ENCODE data around the gene TCF23. TPM values are rescaled to one million over a fixed set of nuclear protein-coding genes. Genes with fewer than 3 reads are reported as not detected.
A peak's percentile ranks its signal among the peaks of the same experiment; 100 is the strongest.

The TCF23 gene
- total RNA-seq, 2 donors from 2014 or later, result 0.07 TPM; not detected in 1

- ATAC-seq, result peak; percentile 86 to 87
- peaks cover 0 to 6% of the 10 kb centered on the region in 2 donors for H3K36me3 Mint-ChIP-seq
- peak within 1 kb of the TSS; percentile 30 to 51 for H3K27ac Mint-ChIP-seq
- H3K9me3 Mint-ChIP-seq, result no peaks in the 10 kb centered on the region
- DNase-seq (ENCODE audit: low spot score in 2 of 2), result peak in 1 of 2 donors; percentile 67
Measured at GRCh38 chr2:27123302-27124150, 25.3 kb upstream of the TCF23 start, which contains the start of gene ABHD1. Gene ABHD1 (plus strand): TSS chr2:27123815. CDS start chr2:27123949, 134 bp downstream.

GRCh38 chr2:27125104-27125503, 23.7 kb upstream of the TCF23 start:
- Mint-ChIP-seq H3K36me3 (no peaks in the 10 kb centered on the region), H3K9me3 (no peaks in the 10 kb centered on the region), H3K27ac (no peak overlapping the region)
- DNase-seq (ENCODE audit: low spot score in 2 of 2) (no peak), ATAC-seq (no peak)

GRCh38 chr2:27126252-27126710, 22.5 kb upstream of the TCF23 start:
- ATAC-seq, result no peak
- no peaks in the 10 kb centered on the region for H3K9me3 Mint-ChIP-seq
- DNase-seq (ENCODE audit: low spot score in 2 of 2), result no peak
- H3K36me3 Mint-ChIP-seq, result no peaks in the 10 kb centered on the region
- H3K27ac Mint-ChIP-seq, result no peak overlapping the region

DNA sequence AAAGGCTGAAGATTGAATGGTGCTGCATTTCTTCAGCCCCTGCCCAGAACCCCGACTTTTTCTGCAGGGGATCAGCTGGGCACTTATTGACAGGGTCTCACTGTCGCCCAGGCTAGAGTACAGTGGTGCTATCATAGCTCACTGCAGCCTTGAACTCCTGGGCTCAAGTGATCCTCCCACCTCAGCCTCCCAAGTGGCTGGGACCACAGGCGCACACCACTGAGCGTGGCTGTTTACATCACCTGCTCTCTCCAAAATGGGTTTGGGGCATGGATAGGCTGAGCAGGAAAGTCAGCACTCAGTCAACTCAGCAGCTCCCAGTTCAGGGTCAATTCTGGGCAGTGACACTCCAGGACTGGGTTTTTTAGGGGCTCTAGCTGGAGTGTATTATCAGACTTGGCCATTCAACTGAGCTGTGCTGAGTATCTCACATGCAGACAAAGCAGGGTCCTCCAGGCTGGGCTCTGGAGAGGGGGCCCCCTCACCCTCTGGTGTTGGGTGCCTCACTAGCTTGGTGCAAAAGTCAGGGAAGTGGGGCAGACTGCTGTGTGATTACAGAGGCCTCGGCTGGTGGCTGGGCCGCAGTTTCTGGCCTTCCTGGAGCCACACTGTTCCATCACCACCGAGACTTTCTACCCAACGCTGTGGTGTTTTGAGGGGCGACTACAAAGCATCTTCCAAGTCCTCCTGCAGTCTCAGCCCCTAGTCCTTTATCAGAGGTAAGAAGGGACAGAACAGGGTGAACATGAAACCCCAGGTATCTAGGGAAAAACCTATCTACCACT, 20.7 kb upstream of the TCF23 start:
- Mint-ChIP-seq H3K36me3 (peaks cover 1 to 2% of the 10 kb centered on the region in 2 donors), H3K9me3 (no peaks in the 10 kb centered on the region), H3K27ac (no peak overlapping the region)
- no peak for ATAC-seq
- DNase-seq (ENCODE audit: low spot score in 2 of 2), result no peak

GRCh38 chr2:27128668-27129571, 19.9 kb upstream of the TCF23 start:
- ATAC-seq, result no peak
- peak overlapping the region in 1 of 2 donors; percentile 48 for H3K27ac Mint-ChIP-seq

GRCh38 chr2:27130396-27130795, 18.4 kb upstream of the TCF23 start:
- DNase-seq (ENCODE audit: low spot score in 2 of 2), result no peak
- Mint-ChIP-seq H3K27ac (no peak overlapping the region), H3K36me3 (peaks cover 14 to 16% of the 10 kb centered on the region in 2 donors), H3K9me3 (no peaks in the 10 kb centered on the region)
- no peak for ATAC-seq

More at GRCh38 chr2:27128668-27129571, 19.9 kb upstream of the TCF23 start:
- DNase-seq (ENCODE audit: low spot score in 2 of 2), result no peak
- peaks cover 8 to 10% of the 10 kb centered on the region in 2 donors for H3K36me3 Mint-ChIP-seq
- no peaks in the 10 kb centered on the region for H3K9me3 Mint-ChIP-seq

GRCh38 chr2:27131429-27131828, 17.4 kb upstream of the TCF23 start:
- ATAC-seq, result no peak
- peaks cover 14 to 16% of the 10 kb centered on the region in 2 donors for H3K36me3 Mint-ChIP-seq
- no peak for DNase-seq (ENCODE audit: low spot score in 2 of 2)
- no peaks in the 10 kb centered on the region for H3K9me3 Mint-ChIP-seq
- peak overlapping the region; percentile 16 to 78 for H3K27ac Mint-ChIP-seq

DNA sequence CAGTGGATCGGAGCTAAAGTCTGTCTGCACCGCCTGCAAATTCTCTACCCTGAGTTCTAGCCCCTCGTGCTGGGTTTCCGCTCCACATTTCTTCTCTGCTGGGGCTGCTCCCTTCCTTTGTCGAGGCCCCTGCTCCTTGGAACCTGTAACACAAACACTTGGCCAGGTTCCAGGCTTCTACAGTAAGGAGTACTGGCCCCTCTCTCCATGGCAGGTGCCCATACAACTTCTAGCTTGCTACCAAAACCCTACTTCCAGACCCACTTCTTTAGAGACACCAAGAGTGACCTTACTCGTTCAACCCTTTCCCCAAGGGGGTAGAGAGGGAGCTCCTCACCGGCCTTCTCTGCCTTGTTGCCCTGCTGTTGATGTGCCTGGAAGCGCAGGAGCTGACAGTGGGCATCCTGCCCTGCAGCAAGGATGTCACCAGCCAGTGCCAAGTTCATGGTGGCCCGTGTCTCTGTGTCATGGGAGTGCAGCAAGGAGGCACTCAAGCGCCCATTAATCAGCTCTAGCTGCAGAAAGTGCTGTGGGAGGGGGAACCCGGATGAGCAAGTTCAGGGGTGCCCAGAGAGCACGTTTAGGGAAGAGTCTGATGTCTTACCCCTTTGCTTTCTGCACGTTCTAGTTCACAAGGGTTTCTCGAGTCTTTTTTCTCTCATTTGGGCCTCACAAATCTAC, 15.5 kb upstream of the TCF23 start:
- Mint-ChIP-seq H3K9me3 (no peaks in the 10 kb centered on the region), H3K36me3 (peaks cover 14 to 16% of the 10 kb centered on the region in 2 donors), H3K27ac (peak overlapping the region; percentile 91)
- no peak for ATAC-seq
- DNase-seq (ENCODE audit: low spot score in 2 of 2), result peak in 1 of 2 donors; percentile 30

DNA sequence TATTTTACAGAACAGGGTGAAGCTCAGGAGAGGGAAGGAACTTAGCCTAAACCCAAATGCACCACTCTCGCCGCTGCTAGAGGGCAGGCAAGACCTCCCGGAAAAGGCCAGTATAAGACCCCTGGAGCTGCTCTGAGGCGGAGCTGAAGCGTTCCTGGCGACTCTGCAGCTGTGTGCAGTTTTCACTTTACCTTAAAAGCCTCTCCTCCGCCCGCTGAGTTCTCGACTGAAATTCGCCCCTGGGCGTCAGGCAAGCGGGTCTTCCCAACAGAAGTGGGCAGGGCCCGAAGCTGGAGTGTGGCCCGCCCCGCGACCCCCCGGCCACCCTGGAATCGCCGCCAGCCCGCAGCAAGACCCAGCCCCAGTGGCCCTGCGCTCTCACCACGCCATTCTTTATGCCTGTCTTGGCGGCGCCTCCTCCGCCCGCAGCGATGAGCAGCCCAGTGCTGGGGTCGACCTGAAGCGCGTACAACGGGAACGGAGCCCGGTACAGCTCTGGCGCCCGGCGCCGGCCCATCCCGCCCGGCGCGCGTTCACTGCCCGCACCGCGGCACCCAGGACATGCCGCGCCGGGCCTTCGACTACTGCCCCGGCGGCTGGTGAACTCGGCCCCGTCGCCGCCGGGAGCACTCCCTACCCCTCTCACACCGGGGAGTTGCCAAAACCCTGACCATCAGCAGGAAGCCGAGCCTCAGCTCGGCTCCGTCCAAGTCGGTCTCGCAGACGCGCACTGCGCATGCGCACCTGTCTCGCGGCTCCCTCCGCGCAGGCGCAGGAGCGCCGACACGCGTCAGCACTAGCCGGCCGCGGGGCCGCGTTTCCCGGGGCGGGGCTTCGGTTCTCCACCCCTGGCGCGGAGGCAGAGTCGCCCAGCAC, 14.7 kb upstream of the TCF23 start, which contains the start of gene PREB:
Gene PREB, minus strand, starts transcription at position 732 of the 876 bp plus-strand sequence. Its CDS starts 215 bp downstream, at position 517.
- H3K9me3 Mint-ChIP-seq, result no peaks in the 10 kb centered on the region
- peaks cover 14 to 16% of the 10 kb centered on the region in 2 donors for H3K36me3 Mint-ChIP-seq
- H3K27ac Mint-ChIP-seq, result peak within 1 kb of the TSS; percentile 91 to 98
- peak; percentile 96 to 97 for ATAC-seq
- peak; percentile 99 to 100 for DNase-seq (ENCODE audit: low spot score in 2 of 2)

GRCh38 chr2:27134781-27135477, 13.9 kb upstream of the TCF23 start:
- H3K36me3 Mint-ChIP-seq, result peaks cover 14 to 16% of the 10 kb centered on the region in 2 donors
- ATAC-seq, result no peak
- no peaks in the 10 kb centered on the region for H3K9me3 Mint-ChIP-seq
- peak overlapping the region; percentile 82 to 91 for H3K27ac Mint-ChIP-seq
- no peak for DNase-seq (ENCODE audit: low spot score in 2 of 2)

DNA sequence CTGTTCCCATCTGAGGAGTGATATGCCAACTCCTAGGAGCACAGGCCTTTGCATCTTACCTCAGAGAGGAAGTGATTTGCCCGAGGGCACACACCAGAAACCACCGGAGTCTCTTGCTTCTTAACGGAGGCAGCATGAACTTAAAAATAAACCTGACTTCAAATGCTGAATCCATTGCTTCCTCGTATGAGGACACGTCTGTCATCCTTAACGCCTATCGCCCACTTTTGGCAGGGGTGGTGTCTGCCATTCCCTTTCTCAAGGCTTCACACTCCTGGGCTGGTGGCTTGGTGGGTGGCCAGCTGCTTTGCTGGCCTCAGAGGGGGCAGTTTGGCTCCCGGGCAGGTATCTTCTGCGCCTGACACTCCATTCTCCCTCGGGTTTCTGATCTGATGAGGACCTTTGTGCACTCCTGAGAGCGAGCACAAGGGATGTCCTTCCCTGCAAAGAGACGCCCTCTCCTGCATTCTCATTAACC, 13.3 kb upstream of the TCF23 start:
- no peaks in the 10 kb centered on the region for H3K9me3 Mint-ChIP-seq
- peak overlapping the region; percentile 82 to 91 for H3K27ac Mint-ChIP-seq
- peaks cover 14 to 16% of the 10 kb centered on the region in 2 donors for H3K36me3 Mint-ChIP-seq
- DNase-seq (ENCODE audit: low spot score in 2 of 2) (no peak), ATAC-seq (no peak)

- H3K27ac Mint-ChIP-seq, result no peak overlapping the region
- ATAC-seq (no peak), DNase-seq (ENCODE audit: low spot score in 2 of 2) (no peak)
- H3K36me3 Mint-ChIP-seq, result peaks cover 14 to 16% of the 10 kb centered on the region in 2 donors
- H3K9me3 Mint-ChIP-seq, result no peaks in the 10 kb centered on the region
Measured at GRCh38 chr2:27136751-27137150, 12.1 kb upstream of the TCF23 start.

- ATAC-seq, result no peak
- Mint-ChIP-seq H3K27ac (no peak overlapping the region), H3K9me3 (no peaks in the 10 kb centered on the region), H3K36me3 (peaks cover 14 to 16% of the 10 kb centered on the region in 2 donors)
- no peak for DNase-seq (ENCODE audit: low spot score in 2 of 2)
Measured at GRCh38 chr2:27137322-27137935, 11.4 kb upstream of the TCF23 start.

DNA sequence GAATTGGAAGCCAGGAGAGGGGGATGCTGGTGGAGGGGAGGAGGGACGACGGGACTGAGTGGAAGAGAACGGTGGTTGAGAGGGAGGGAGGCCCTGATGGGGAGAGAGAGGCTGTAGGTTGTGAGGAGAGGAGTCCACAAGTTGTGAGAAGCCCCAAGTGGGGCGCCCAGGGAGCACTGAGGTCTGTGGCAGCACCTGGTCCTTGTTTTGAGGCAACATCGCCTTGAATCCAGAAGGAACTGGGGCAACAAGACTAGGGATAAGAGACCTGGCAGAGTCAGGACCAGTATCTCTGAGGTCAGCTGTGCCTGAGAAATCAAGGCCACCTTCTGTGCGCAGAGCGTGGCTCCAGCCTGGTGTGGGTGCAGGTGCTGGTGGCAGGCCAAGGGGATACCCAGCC, 10.7 kb upstream of the TCF23 start:
- H3K27ac Mint-ChIP-seq, result peak overlapping the region in 1 of 2 donors; percentile 22
- H3K36me3 Mint-ChIP-seq, result peaks cover 13 to 14% of the 10 kb centered on the region in 2 donors
- ATAC-seq (no peak), DNase-seq (ENCODE audit: low spot score in 2 of 2) (no peak)
- no peaks in the 10 kb centered on the region for H3K9me3 Mint-ChIP-seq
